ENCODE results near the gene CCDC63. TPM values are rescaled to one million over a fixed set of nuclear protein-coding genes. Genes with fewer than 3 reads are reported as not detected.

The CCDC63 gene
- total RNA-seq, 2 donors from 2014 or later = 0.95 to 3.1 TPM

DNA sequence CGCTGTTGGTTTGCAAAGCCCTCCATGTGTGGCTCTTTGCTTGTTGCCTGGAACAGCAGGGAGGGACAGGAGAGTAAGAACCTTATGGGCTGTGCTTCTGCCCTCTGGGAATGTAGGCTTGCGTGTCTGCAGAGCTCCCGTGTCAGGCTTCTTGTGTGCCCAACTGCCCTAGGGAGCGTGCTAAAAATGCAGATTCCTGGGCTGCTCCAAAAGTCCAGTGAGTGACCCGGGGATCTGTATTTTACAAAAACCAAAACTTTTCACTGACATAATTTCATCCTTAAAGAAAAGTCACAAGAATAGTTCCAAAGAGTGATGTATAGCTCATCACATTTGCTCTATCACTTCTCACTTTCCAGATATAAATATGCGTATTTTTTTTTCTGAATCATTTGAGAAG lies 34.8 kb upstream of the CCDC63 start:
- H3K9ac ChIP-seq (ENCODE audit: extremely low read depth, low read length, poor library complexity, severe bottlenecking) = no peak overlapping the region
- H3K4me3 ChIP-seq (ENCODE audit: low read length) = no peak overlapping the region
- no peaks in the 10 kb centered on the region for H3K36me3 Mint-ChIP-seq (ENCODE audit: low read depth)
- TF ChIP-seq, protein P1, sequence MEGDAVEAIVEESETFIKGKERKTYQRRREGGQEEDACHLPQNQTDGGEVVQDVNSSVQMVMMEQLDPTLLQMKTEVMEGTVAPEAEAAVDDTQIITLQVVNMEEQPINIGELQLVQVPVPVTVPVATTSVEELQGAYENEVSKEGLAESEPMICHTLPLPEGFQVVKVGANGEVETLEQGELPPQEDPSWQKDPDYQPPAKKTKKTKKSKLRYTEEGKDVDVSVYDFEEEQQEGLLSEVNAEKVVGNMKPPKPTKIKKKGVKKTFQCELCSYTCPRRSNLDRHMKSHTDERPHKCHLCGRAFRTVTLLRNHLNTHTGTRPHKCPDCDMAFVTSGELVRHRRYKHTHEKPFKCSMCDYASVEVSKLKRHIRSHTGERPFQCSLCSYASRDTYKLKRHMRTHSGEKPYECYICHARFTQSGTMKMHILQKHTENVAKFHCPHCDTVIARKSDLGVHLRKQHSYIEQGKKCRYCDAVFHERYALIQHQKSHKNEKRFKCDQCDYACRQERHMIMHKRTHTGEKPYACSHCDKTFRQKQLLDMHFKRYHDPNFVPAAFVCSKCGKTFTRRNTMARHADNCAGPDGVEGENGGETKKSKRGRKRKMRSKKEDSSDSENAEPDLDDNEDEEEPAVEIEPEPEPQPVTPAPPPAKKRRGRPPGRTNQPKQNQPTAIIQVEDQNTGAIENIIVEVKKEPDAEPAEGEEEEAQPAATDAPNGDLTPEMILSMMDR (conservative IDR thresholded peaks at IDR 0.05) = no peak
- peaks cover 76% of the 10 kb centered on the region for H3K27me3 ChIP-seq (ENCODE audit: control insufficient read depth, insufficient read depth, low read length, poor library complexity, severe bottlenecking)
- DNase-seq = no peak
- peaks cover 84% of the 10 kb centered on the region for H3K27me3 Mint-ChIP-seq (ENCODE audit: insufficient read depth)
- H3K9me3 ChIP-seq (ENCODE audit: control insufficient read depth, low read length) = no peaks in the 10 kb centered on the region
- H3K4me1 Mint-ChIP-seq = peaks cover 9% of the 10 kb centered on the region
- no peaks in the 10 kb centered on the region for H3K36me3 ChIP-seq (ENCODE audit: control insufficient read depth, insufficient read depth, low read length)
- no peak overlapping the region for H3K27ac ChIP-seq (ENCODE audit: low read depth, low read length)
- H3K4me3 Mint-ChIP-seq = no peak overlapping the region
- no peaks in the 10 kb centered on the region for H3K4me1 ChIP-seq (ENCODE audit: control insufficient read depth, insufficient read depth, low read length)
- H3K27ac Mint-ChIP-seq = no peak overlapping the region
- WGBS, 2 experiments (ENCODE audit: insufficient coverage in 1 of 2, insufficient read length in 1 of 2) = 79 to 85% methylated on average over 5 to 6 of the region's 6 CpGs
- H3K9me3 Mint-ChIP-seq = no peaks in the 10 kb centered on the region

- H3K36me3 ChIP-seq (ENCODE audit: control insufficient read depth, insufficient read depth, low read length) = no peaks in the 10 kb centered on the region
- H3K27me3 ChIP-seq (ENCODE audit: control insufficient read depth, insufficient read depth, low read length, poor library complexity, severe bottlenecking) = peaks cover 78% of the 10 kb centered on the region
- H3K27ac ChIP-seq (ENCODE audit: low read depth, low read length) = no peak overlapping the region
- H3K4me3 ChIP-seq (ENCODE audit: low read length) = no peak overlapping the region
- DNase-seq = peak; percentile 78
- no peak overlapping the region for H3K27ac Mint-ChIP-seq
- TF ChIP-seq, protein P1 (conservative IDR thresholded peaks at IDR 0.05) = no peak
- H3K9me3 ChIP-seq (ENCODE audit: control insufficient read depth, low read length) = no peaks in the 10 kb centered on the region
- peaks cover 83% of the 10 kb centered on the region for H3K27me3 Mint-ChIP-seq (ENCODE audit: insufficient read depth)
- H3K36me3 Mint-ChIP-seq (ENCODE audit: low read depth) = no peaks in the 10 kb centered on the region
- H3K9me3 Mint-ChIP-seq = no peaks in the 10 kb centered on the region
- peaks cover 9% of the 10 kb centered on the region for H3K4me1 Mint-ChIP-seq
- WGBS, 2 experiments (ENCODE audit: insufficient coverage in 1 of 2, insufficient read length in 1 of 2) = 14 to 16% methylated on average over 7 to 8 of the region's 8 CpGs
- no peaks in the 10 kb centered on the region for H3K4me1 ChIP-seq (ENCODE audit: control insufficient read depth, insufficient read depth, low read length)
- H3K4me3 Mint-ChIP-seq = no peak overlapping the region
- no peak overlapping the region for H3K9ac ChIP-seq (ENCODE audit: extremely low read depth, low read length, poor library complexity, severe bottlenecking)
These were observed 33.5 kb upstream of the CCDC63 start for GRCh38 chr12:110813285-110813684.

DNA sequence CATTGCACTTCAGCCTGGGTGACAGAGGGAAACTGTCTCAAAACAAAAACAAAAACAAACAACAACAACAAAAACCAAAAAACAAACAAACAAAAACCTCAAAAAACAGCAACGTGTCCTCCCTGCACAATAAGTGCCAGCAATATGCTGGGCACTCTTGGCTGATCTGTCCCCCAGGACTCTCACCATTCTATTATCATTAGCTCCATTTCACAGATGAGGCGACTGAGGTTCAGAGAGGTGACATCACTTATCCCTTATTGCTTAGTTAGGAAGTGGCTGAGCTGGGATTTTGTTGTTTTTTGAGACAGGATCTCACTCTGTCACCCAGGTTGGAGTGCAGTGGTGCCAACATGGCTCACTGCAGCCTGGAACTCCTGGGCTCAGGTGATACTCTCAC lies 33.0 kb upstream of the CCDC63 start:
- Histone ChIP-seq H3K4me1 (ENCODE audit: control insufficient read depth, insufficient read depth, low read length) (no peaks in the 10 kb centered on the region), H3K9me3 (ENCODE audit: control insufficient read depth, low read length) (no peaks in the 10 kb centered on the region), H3K4me3 (ENCODE audit: low read length) (no peak overlapping the region), H3K9ac (ENCODE audit: extremely low read depth, low read length, poor library complexity, severe bottlenecking) (no peak overlapping the region), H3K27ac (ENCODE audit: low read depth, low read length) (no peak overlapping the region), H3K36me3 (ENCODE audit: control insufficient read depth, insufficient read depth, low read length) (no peaks in the 10 kb centered on the region), H3K27me3 (ENCODE audit: control insufficient read depth, insufficient read depth, low read length, poor library complexity, severe bottlenecking) (peaks cover 78% of the 10 kb centered on the region)
- no peak overlapping the region for H3K27ac Mint-ChIP-seq
- no peak for DNase-seq
- TF ChIP-seq, protein P1 (conservative IDR thresholded peaks at IDR 0.05) = no peak
- WGBS, 2 experiments (ENCODE audit: insufficient coverage in 1 of 2, insufficient read length in 1 of 2) = 78 to 83% methylated on average over 1 to 2 of the region's 2 CpGs
- H3K9me3 Mint-ChIP-seq = no peaks in the 10 kb centered on the region
- H3K27me3 Mint-ChIP-seq (ENCODE audit: insufficient read depth) = peaks cover 85% of the 10 kb centered on the region
- no peaks in the 10 kb centered on the region for H3K36me3 Mint-ChIP-seq (ENCODE audit: low read depth)
- H3K4me3 Mint-ChIP-seq = no peak overlapping the region
- H3K4me1 Mint-ChIP-seq = peaks cover 7% of the 10 kb centered on the region
